Mesenchymal stem cell (in vitro differentiated cells and primary cell): ENCODE data around the gene KIAA1217.
"Not testable (repeated sequence)": the region's sequence is repeated elsewhere in the genome, so short reads cannot be mapped to it uniquely, and the experiment has no call there.

ENCODE experiments used
- DNase-seq: peaks from one replicate; pipeline ENCODE4 v3.0.0-alpha.2; 2013
- H2AFZ ChIP-seq: one replicate; pipeline ENCODE4 v1.6.1; 2013; ENCODE audit warnings: low read depth, mild to moderate bottlenecking, control low read depth, inconsistent platforms, low read length, moderate library complexity
- H2AK5ac ChIP-seq: 2 replicates; pipeline ENCODE4 v1.6.1; 2013; ENCODE audit warnings: low read length, moderate library complexity, mild to moderate bottlenecking, inconsistent platforms; ENCODE audit not compliant: severe bottlenecking
- H2BK120ac ChIP-seq: one replicate; pipeline ENCODE4 v1.6.1; 2013; ENCODE audit warnings: low read depth, mild to moderate bottlenecking, inconsistent platforms, low read length, moderate library complexity
- H2BK12ac ChIP-seq, 2 experiments: one replicate each; pipeline ENCODE4 v1.6.1; 2013; ENCODE audit warnings: inconsistent platforms in 2 of 2, low read length in 2 of 2, mild to moderate bottlenecking in 2 of 2, moderate library complexity in 2 of 2, control low read depth in 1 of 2
- H2BK15ac ChIP-seq: one replicate; pipeline ENCODE4 v1.6.1; 2013; ENCODE audit warnings: mild to moderate bottlenecking, low read depth, inconsistent platforms; ENCODE audit not compliant: poor library complexity, severe bottlenecking
- H2BK5ac ChIP-seq: 2 replicates; pipeline ENCODE4 v1.6.1; 2013; ENCODE audit warnings: low read depth, mild to moderate bottlenecking, low read length, control low read depth, inconsistent platforms; ENCODE audit not compliant: poor library complexity, severe bottlenecking
- H3K14ac ChIP-seq, 2 experiments: one replicate each; pipeline ENCODE4 v1.6.1; 2013; ENCODE audit warnings: inconsistent platforms in 2 of 2, low read length in 2 of 2, control low read depth in 1 of 2, mild to moderate bottlenecking in 1 of 2, moderate library complexity in 1 of 2
- H3K18ac ChIP-seq, 2 experiments: one replicate each; pipeline ENCODE4 v1.6.1; 2013; ENCODE audit warnings: inconsistent platforms in 2 of 2, low read length in 2 of 2, control low read depth in 1 of 2, low read depth in 1 of 2, mild to moderate bottlenecking in 1 of 2
- H3K23ac ChIP-seq, 2 experiments: one replicate each; pipeline ENCODE4 v1.6.1; 2013; ENCODE audit warnings: inconsistent platforms in 2 of 2, low read length in 2 of 2, mild to moderate bottlenecking in 2 of 2, moderate library complexity in 2 of 2, control low read depth in 1 of 2
- H3K27ac ChIP-seq: 2 replicates; pipeline ENCODE4 v1.5.1; 2013; ENCODE audit warnings: mild to moderate bottlenecking, moderate library complexity, low read length, control low read depth, inconsistent platforms; ENCODE audit not compliant: poor library complexity, severe bottlenecking
- H3K27me3 ChIP-seq, 2 experiments: 2 replicates each; pipeline versions ENCODE4 v1.6.1 to v1.7.0; 2013; ENCODE audit warnings: low read length in 2 of 2, mild to moderate bottlenecking in 2 of 2, moderate library complexity in 2 of 2, control low read depth in 1 of 2, inconsistent platforms in 1 of 2; ENCODE audit not compliant: control insufficient read depth in 1 of 2, insufficient read depth in 1 of 2
- H3K36me3 ChIP-seq, 2 experiments: 2 replicates each; pipeline versions ENCODE4 v1.6.1 to v1.7.0; 2013; ENCODE audit warnings: low read length in 2 of 2, control low read depth in 1 of 2, inconsistent platforms in 1 of 2, low read depth in 1 of 2, mild to moderate bottlenecking in 1 of 2; ENCODE audit not compliant: insufficient read depth in 2 of 2, control insufficient read depth in 1 of 2
- H3K4ac ChIP-seq, 2 experiments: one replicate each; pipeline ENCODE4 v1.6.1; 2013; ENCODE audit warnings: inconsistent platforms in 2 of 2, low read length in 2 of 2, mild to moderate bottlenecking in 2 of 2, moderate library complexity in 2 of 2, control low read depth in 1 of 2, low read depth in 1 of 2
- H3K4me1 ChIP-seq: 2 replicates; pipeline ENCODE4 v1.6.1; 2013; ENCODE audit warnings: low read depth, low read length, control low read depth; ENCODE audit not compliant: control insufficient read depth, insufficient read depth
- H3K4me2 ChIP-seq: 2 replicates; pipeline ENCODE4 v1.6.1; 2013; ENCODE audit warnings: low read length, mild to moderate bottlenecking, inconsistent platforms; ENCODE audit not compliant: poor library complexity, severe bottlenecking
- H3K4me3 ChIP-seq, 2 experiments: 2 replicates each; pipeline versions ENCODE4 v1.5.1 to v1.7.0; 2013; ENCODE audit warnings: low read length in 2 of 2, mild to moderate bottlenecking in 2 of 2, control low read depth in 1 of 2, low read depth in 1 of 2; ENCODE audit not compliant: insufficient read depth in 1 of 2
- H3K79me1 ChIP-seq: replicated peaks from 2 replicates; pipeline ENCODE4 v1.6.1; 2013; ENCODE audit warnings: mild to moderate bottlenecking, control low read depth, low read length, inconsistent platforms; ENCODE audit not compliant: poor library complexity, severe bottlenecking
- H3K9ac ChIP-seq: 2 replicates; pipeline ENCODE4 v1.7.0; 2013; ENCODE audit warnings: mild to moderate bottlenecking, low read length, moderate library complexity
- H3K9me3 ChIP-seq: 2 replicates; pipeline ENCODE4 v1.7.0; 2013; ENCODE audit warnings: mild to moderate bottlenecking, low read length; ENCODE audit not compliant: control insufficient read depth
- H4K8ac ChIP-seq: one replicate; pipeline ENCODE4 v1.6.1; 2013; ENCODE audit warnings: inconsistent platforms, mild to moderate bottlenecking, low read length, moderate library complexity
- H4K91ac ChIP-seq: one replicate; pipeline ENCODE4 v1.6.1; 2013; ENCODE audit warnings: mild to moderate bottlenecking, low read length, inconsistent platforms
- WGBS: methylation state at CpG from one replicate; pipeline ENCODE4 v1.1.7; 2013; ENCODE audit warnings: mixed read lengths; 5-methylcytosine and 5-hydroxymethylcytosine counted together

KIAA1217 gene

GRCh38 chr10:24480447-24480846 lies 271.5 kb downstream of the KIAA1217 start:
- H3K18ac ChIP-seq: no peak overlapping the region
- H4K8ac ChIP-seq: no peak overlapping the region
- H3K36me3 ChIP-seq: peaks cover 3 to 70% of the 10 kb centered on the region in 2 experiments
- H3K4ac ChIP-seq: no peak overlapping the region
- DNase-seq: no peak
- H2BK12ac ChIP-seq: no peak overlapping the region
- H2BK5ac ChIP-seq: no peak overlapping the region
- no peak overlapping the region for H3K14ac ChIP-seq
- peaks cover 4% of the 10 kb centered on the region for H3K9me3 ChIP-seq
- no peak overlapping the region for H4K91ac ChIP-seq
- H3K4me1 ChIP-seq: peaks cover 2% of the 10 kb centered on the region
- no peaks in the 10 kb centered on the region for H3K27me3 ChIP-seq
- WGBS: 91% methylated on average over 2 of the region's 3 CpGs
- H3K27ac ChIP-seq: no peak overlapping the region
- H3K23ac ChIP-seq: no peak overlapping the region
- H3K4me3 ChIP-seq: no peak overlapping the region
- no peak overlapping the region for H3K4me2 ChIP-seq
- peaks cover 34% of the 10 kb centered on the region for H3K79me1 ChIP-seq
- no peak overlapping the region for H2BK15ac ChIP-seq
- no peak overlapping the region for H2AK5ac ChIP-seq
- H3K9ac ChIP-seq: no peak overlapping the region
- no peak overlapping the region for H2BK120ac ChIP-seq
- H2AFZ ChIP-seq: no peak overlapping the region

GRCh38 chr10:24481241-24481640 lies 272.3 kb downstream of the KIAA1217 start:
- Histone ChIP-seq H2BK120ac (no peak overlapping the region), H3K14ac (no peak overlapping the region), H3K9me3 (no peaks in the 10 kb centered on the region), H3K27ac (no peak overlapping the region), H2AFZ (no peak overlapping the region), H3K79me1 (peaks cover 30% of the 10 kb centered on the region), H3K23ac (no peak overlapping the region), H4K91ac (no peak overlapping the region), H3K9ac (no peak overlapping the region), H2BK15ac (no peak overlapping the region), H4K8ac (no peak overlapping the region), H3K4me2 (no peak overlapping the region), H3K27me3 (no peaks in the 10 kb centered on the region), H3K4ac (no peak overlapping the region), H2AK5ac (no peak overlapping the region), H3K4me1 (peaks cover 2% of the 10 kb centered on the region), H2BK12ac (no peak overlapping the region), H3K18ac (no peak overlapping the region), H2BK5ac (no peak overlapping the region), H3K4me3 (no peak overlapping the region), H3K36me3 (peaks cover 7 to 70% of the 10 kb centered on the region in 2 experiments)
- DNase-seq: no peak
- 95% methylated on average over 5 of the region's 6 CpGs for WGBS

GRCh38 chr10:24482713-24483112 lies 273.8 kb downstream of the KIAA1217 start:
- H3K23ac ChIP-seq, H3K9me3 ChIP-seq, H2BK12ac ChIP-seq, H3K18ac ChIP-seq, H4K8ac ChIP-seq, H3K14ac ChIP-seq, H3K27ac ChIP-seq, H4K91ac ChIP-seq, H2AFZ ChIP-seq, H3K4ac ChIP-seq, H3K4me1 ChIP-seq, H3K9ac ChIP-seq, H2AK5ac ChIP-seq, H3K4me2 ChIP-seq, H2BK5ac ChIP-seq, DNase-seq, H2BK15ac ChIP-seq, H3K4me3 ChIP-seq, H2BK120ac ChIP-seq, H3K27me3 ChIP-seq: not testable (repeated sequence)
- Histone ChIP-seq H3K79me1 (peaks cover 36% of the 10 kb centered on the region), H3K36me3 (peaks cover 13 to 70% of the 10 kb centered on the region in 2 experiments)

DNA sequence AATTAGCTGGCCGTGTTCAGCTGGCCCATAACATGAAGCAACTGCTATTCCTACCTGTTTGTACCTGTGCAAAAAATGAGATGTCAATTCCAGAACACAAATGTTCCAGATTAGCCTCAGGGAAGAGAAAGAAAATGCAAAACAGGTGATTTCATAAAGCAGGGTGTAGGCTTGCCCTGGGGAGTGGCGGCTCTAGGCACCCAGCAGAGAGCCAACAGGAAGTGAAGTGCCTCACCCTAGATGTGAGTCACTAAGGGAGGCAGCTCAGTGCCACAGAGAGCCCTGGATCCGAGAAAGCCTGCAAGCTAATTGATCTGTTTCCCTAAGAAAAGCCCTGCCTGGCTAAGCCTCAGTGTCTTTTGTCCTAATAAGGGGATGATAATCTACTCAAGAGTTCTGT lies 274.8 kb downstream of the KIAA1217 start:
- Histone ChIP-seq H3K4me1 (peaks cover 2% of the 10 kb centered on the region), H3K27ac (no peak overlapping the region), H3K14ac (no peak overlapping the region), H2BK5ac (no peak overlapping the region), H3K79me1 (peaks cover 38% of the 10 kb centered on the region), H2BK12ac (no peak overlapping the region), H2BK15ac (no peak overlapping the region), H3K4ac (no peak overlapping the region), H2BK120ac (no peak overlapping the region), H2AFZ (no peak overlapping the region), H2AK5ac (no peak overlapping the region), H3K27me3 (no peaks in the 10 kb centered on the region), H3K4me2 (no peak overlapping the region), H4K91ac (no peak overlapping the region), H3K4me3 (no peak overlapping the region), H3K18ac (no peak overlapping the region), H3K36me3 (peaks cover 13 to 68% of the 10 kb centered on the region in 2 experiments), H3K9me3 (no peaks in the 10 kb centered on the region), H4K8ac (no peak overlapping the region), H3K23ac (no peak overlapping the region), H3K9ac (no peak overlapping the region)
- 22% methylated on average over 2 of the region's 3 CpGs for WGBS
- peak; percentile 29 for DNase-seq
